NCI-H524 treated with DMSO at 0.1 percent for 48 hours (cell line): Measurements from ENCODE around the gene ZNRF1.
"Not testable (repeated sequence)": the region's sequence is repeated elsewhere in the genome, so short reads cannot be mapped to it uniquely, and the experiment has no call there.

Source experiments
- DNase-seq: peaks from one replicate; lab custom pipeline; 2025; lab: John Stamatoyannopoulos, UW

Gene ZNRF1

GRCh38 chr16:74998481-74999218, at the start of gene ZNRF1:
Gene ZNRF1, plus strand, starts transcription at chr16:74999024. Its CDS starts 648 bp downstream, at chr16:74999672.
- peak; percentile 26 for DNase-seq

GRCh38 chr16:74949309-74949708, 49.5 kb upstream of the ZNRF1 start:
- no peak for DNase-seq

GRCh38 chr16:74950511-74950910, 48.3 kb upstream of the ZNRF1 start:
- DNase-seq, result no peak

GRCh38 chr16:74951206-74951605, 47.6 kb upstream of the ZNRF1 start:
- no peak for DNase-seq

GRCh38 chr16:74951681-74952080, 47.1 kb upstream of the ZNRF1 start:
- DNase-seq, result no peak

GRCh38 chr16:74954763-74955162, 44.1 kb upstream of the ZNRF1 start:
- DNase-seq, result no peak

GRCh38 chr16:74973304-74973703, 25.5 kb upstream of the ZNRF1 start:
- no peak for DNase-seq

GRCh38 chr16:74975591-74975990, 23.2 kb upstream of the ZNRF1 start:
- no peak for DNase-seq

GRCh38 chr16:74982256-74982655, 16.6 kb upstream of the ZNRF1 start:
- DNase-seq, result no peak

- DNase-seq, result no peak
Observed at GRCh38 chr16:74984194-74984528, 14.7 kb upstream of the ZNRF1 start.

GRCh38 chr16:74984529-74985296, 14.1 kb upstream of the ZNRF1 start, which contains the start of gene WDR59:
Gene WDR59, minus strand, starts transcription at chr16:74985123. Its CDS starts 106 bp downstream, at chr16:74985017.
- DNase-seq, result peak; percentile 97

GRCh38 chr16:74987027-74987681, 11.7 kb upstream of the ZNRF1 start:
- no peak for DNase-seq

- DNase-seq, result not testable (repeated sequence)
Observed at GRCh38 chr16:74989864-74990263, 9.0 kb upstream of the ZNRF1 start.

- DNase-seq, result no peak
Observed at GRCh38 chr16:74990832-74991231, 8.0 kb upstream of the ZNRF1 start.

GRCh38 chr16:74991268-74991592, 7.6 kb upstream of the ZNRF1 start:
- DNase-seq, result no peak

GRCh38 chr16:74991593-74992403, 7.0 kb upstream of the ZNRF1 start:
- DNase-seq, result no peak

GRCh38 chr16:74995986-74996385, 2.8 kb upstream of the ZNRF1 start:
- DNase-seq, result no peak

- DNase-seq, result no peak
Observed at GRCh38 chr16:74997042-74997491, 1.8 kb upstream of the ZNRF1 start.

GRCh38 chr16:74999219-74999608, 390 bp downstream of the ZNRF1 start:
- DNase-seq, result no peak

GRCh38 chr16:74999609-75000480, 1.0 kb downstream of the ZNRF1 start:
- no peak for DNase-seq

- peak; percentile 21 for DNase-seq
Observed at GRCh38 chr16:75000481-75001081, 1.8 kb downstream of the ZNRF1 start.
